ENCODE measurements around the gene TERB1.

The TERB1 gene

GRCh38 chr16:66802159-66802558 is 775 bp upstream of the TERB1 start (continued):
- no peak for TF ChIP-seq ZBTB10 (tag by site-specific recombination; IDR thresholded peaks at IDR 0.05)

DNA sequence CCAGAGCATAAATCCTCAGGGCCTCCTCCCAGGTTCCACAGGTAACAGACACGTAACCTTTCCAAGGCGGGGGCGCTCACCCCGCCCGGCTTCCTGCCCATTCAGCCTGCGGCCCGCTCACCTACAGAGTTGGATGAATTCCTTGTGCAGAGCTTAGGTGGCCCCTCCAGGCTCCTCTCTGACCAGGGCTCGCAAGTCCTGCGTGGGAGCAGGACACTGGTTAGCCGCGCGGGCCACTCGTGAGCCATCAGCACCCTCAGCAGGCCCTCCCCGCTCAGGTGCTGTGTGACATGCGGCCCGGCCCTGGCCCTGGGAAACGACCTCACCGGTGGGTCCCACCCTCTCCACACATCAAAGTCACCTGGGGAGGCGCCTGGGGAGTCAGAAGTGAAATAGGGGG is 528 bp downstream of the TERB1 start:
- Histone ChIP-seq H3K36me3 (ENCODE audit: control insufficient read depth in 2 of 2, insufficient read depth in 1 of 2, low read length in 2 of 2) (peaks cover 24 to 47% of the 10 kb centered on the region in 2 experiments), H3K4me1 (ENCODE audit: control insufficient read depth, insufficient read depth, low read length) (no peaks in the 10 kb centered on the region), H3K27ac (ENCODE audit: extremely low read depth, low read depth, low read length) (no peak overlapping the region), H3K9me3 (ENCODE audit: control insufficient read depth, insufficient read depth, low read depth, low read length) (no peaks in the 10 kb centered on the region), H3K4me3 (ENCODE audit: low read depth, low read length) (no peak overlapping the region)
- POLR2A ChIA-PET = interaction anchor here (0.6 kb wide), 1 partner anchor 8 kb away, joined by 7 read pairs; no protein-coding TSS in a partner anchor
- TF ChIP-seq ZNF692 (tag by site-specific recombination; IDR thresholded peaks at IDR 0.05) (peak; percentile 53; the same call in 1 of the 2 replicates), GLIS2 (tag by site-specific recombination; IDR thresholded peaks at IDR 0.05) (no peak), ZNF311 (tag by site-specific recombination; IDR thresholded peaks at IDR 0.05; ENCODE audit: borderline replicate concordance) (no peak)
- CTCF ChIA-PET = no interaction called here

DNA sequence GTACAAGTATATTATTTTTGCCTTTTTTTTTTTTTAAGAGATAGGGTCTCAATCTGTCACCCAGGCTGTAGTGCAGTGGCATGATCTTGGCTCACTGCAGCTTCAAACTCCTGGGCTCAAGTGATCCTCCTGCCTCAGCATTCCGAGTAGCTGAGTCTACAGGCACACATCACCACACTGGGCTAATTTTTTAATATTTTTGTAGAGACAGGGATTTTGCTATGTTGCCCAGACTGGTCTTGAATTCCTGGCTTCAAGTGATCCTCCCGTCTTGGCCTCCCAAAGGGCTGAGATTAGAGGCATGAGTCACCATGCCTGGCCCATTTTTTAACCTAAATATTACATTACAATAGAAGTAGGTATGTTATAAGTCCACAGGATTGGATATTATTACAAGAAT is 3.2 kb downstream of the TERB1 start:
- Histone ChIP-seq H3K4me1 (ENCODE audit: control insufficient read depth, insufficient read depth, low read length) (no peaks in the 10 kb centered on the region), H3K4me3 (ENCODE audit: low read depth, low read length) (no peak overlapping the region), H3K27ac (ENCODE audit: extremely low read depth, low read depth, low read length) (no peak overlapping the region), H3K36me3 (ENCODE audit: control insufficient read depth in 2 of 2, insufficient read depth in 1 of 2, low read length in 2 of 2) (peaks cover 0 to 20% of the 10 kb centered on the region in 2 experiments; a peak in 2 of 3 replicates), H3K9me3 (ENCODE audit: control insufficient read depth, insufficient read depth, low read depth, low read length) (no peaks in the 10 kb centered on the region)
- POLR2A ChIA-PET = no interaction called here
- CTCF ChIA-PET = no interaction called here
- TF ChIP-seq PATZ1 (tag by site-specific recombination; IDR thresholded peaks at IDR 0.05) (no peak), ZNF600 (tag by site-specific recombination; IDR thresholded peaks at IDR 0.05) (no peak), ZNF423 (tag by site-specific recombination; IDR thresholded peaks at IDR 0.05) (no peak), GLI2 (tag by site-specific recombination; IDR thresholded peaks at IDR 0.05; ENCODE audit: borderline replicate concordance, low read depth) (no peak), ZXDB (tag by site-specific recombination; IDR thresholded peaks at IDR 0.05) (no peak), ZNF660 (tag by site-specific recombination; IDR thresholded peaks at IDR 0.05) (no peak), ZBTB48 (tag by site-specific recombination; IDR thresholded peaks at IDR 0.05) (no peak), ZNF664 (tag by site-specific recombination; IDR thresholded peaks at IDR 0.05) (no peak), ZNF24 (tag by site-specific recombination; IDR thresholded peaks at IDR 0.05) (no peak), CTCF (tag by site-specific recombination; IDR thresholded peaks at IDR 0.05) (no peak), SCRT2 (tag by site-specific recombination; IDR thresholded peaks at IDR 0.05) (no peak), PRDM10 (tag by site-specific recombination; IDR thresholded peaks at IDR 0.05) (no peak), ZSCAN4 (tag by site-specific recombination; IDR thresholded peaks at IDR 0.05) (no peak), ZSCAN5A (tag by site-specific recombination; IDR thresholded peaks at IDR 0.05) (no peak), ZNF48 (tag by site-specific recombination; IDR thresholded peaks at IDR 0.05) (no peak)

All from HEK293 (cell line).